ENCODE data around the gene TRMO.

The TRMO gene

GRCh38 chr9:97855899-97856298 lies 66.4 kb downstream of the TRMO start:
- Histone ChIP-seq H3K9ac (ENCODE audit: low read length) (no peak overlapping the region), H3K4me3 (ENCODE audit: low read length) (no peak overlapping the region), H4K20me1 (ENCODE audit: insufficient read depth, low read length) (no peaks in the 10 kb centered on the region), H3K4me2 (ENCODE audit: low read length) (no peak overlapping the region), H3K36me3 (replicated peaks; ENCODE audit: low read depth, low read length) (no peaks in the 10 kb centered on the region), H2AFZ (ENCODE audit: low read depth, low read length) (no peak overlapping the region), H3K4me1 (ENCODE audit: low read length) (no peaks in the 10 kb centered on the region), H3K79me2 (ENCODE audit: low read length) (no peaks in the 10 kb centered on the region), H3K27me3 (ENCODE audit: low read depth, low read length) (no peaks in the 10 kb centered on the region), H3K9me3 (ENCODE audit: insufficient read depth, low read length) (no peaks in the 10 kb centered on the region), H3K27ac (ENCODE audit: low read length) (no peak overlapping the region)
- TF ChIP-seq, protein P1, sequence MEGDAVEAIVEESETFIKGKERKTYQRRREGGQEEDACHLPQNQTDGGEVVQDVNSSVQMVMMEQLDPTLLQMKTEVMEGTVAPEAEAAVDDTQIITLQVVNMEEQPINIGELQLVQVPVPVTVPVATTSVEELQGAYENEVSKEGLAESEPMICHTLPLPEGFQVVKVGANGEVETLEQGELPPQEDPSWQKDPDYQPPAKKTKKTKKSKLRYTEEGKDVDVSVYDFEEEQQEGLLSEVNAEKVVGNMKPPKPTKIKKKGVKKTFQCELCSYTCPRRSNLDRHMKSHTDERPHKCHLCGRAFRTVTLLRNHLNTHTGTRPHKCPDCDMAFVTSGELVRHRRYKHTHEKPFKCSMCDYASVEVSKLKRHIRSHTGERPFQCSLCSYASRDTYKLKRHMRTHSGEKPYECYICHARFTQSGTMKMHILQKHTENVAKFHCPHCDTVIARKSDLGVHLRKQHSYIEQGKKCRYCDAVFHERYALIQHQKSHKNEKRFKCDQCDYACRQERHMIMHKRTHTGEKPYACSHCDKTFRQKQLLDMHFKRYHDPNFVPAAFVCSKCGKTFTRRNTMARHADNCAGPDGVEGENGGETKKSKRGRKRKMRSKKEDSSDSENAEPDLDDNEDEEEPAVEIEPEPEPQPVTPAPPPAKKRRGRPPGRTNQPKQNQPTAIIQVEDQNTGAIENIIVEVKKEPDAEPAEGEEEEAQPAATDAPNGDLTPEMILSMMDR (IDR thresholded peaks at IDR 0.05; ENCODE audit: low read depth, low read length), result no peak
- no peak for TF ChIP-seq EZH2phosphoT487 (IDR thresholded peaks at IDR 0.05; ENCODE audit: low read depth)

DNA sequence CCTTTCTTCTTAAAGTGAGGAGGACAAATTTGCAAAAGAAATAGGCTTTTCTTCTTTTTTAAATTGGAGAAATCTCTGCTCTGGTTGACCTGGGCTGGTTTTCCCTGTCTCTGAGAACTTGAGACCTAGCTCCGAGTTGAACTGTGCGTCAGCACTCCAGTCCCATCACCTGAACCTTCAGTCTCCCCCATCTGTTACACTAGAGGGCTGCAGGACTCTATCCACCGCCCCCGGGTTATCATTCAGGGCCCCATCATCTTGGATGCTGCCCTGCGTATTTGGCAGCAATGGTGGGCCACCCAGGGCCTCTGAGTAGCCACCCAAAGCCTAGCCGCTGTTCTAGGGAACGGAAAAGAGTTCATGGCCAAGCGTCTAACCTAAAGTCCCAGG lies 66.8 kb downstream of the TRMO start:
- H3K27me3 ChIP-seq (ENCODE audit: low read depth, low read length), result no peaks in the 10 kb centered on the region
- H3K27ac ChIP-seq (ENCODE audit: low read length), result no peak overlapping the region
- no peaks in the 10 kb centered on the region for H4K20me1 ChIP-seq (ENCODE audit: insufficient read depth, low read length)
- H3K4me3 ChIP-seq (ENCODE audit: low read length), result no peak overlapping the region
- no peaks in the 10 kb centered on the region for H3K79me2 ChIP-seq (ENCODE audit: low read length)
- no peaks in the 10 kb centered on the region for H3K36me3 ChIP-seq (replicated peaks; ENCODE audit: low read depth, low read length)
- H3K4me1 ChIP-seq (ENCODE audit: low read length), result no peaks in the 10 kb centered on the region
- no peak overlapping the region for H3K9ac ChIP-seq (ENCODE audit: low read length)
- H2AFZ ChIP-seq (ENCODE audit: low read depth, low read length), result no peak overlapping the region
- H3K4me2 ChIP-seq (ENCODE audit: low read length), result no peak overlapping the region
- H3K9me3 ChIP-seq (ENCODE audit: insufficient read depth, low read length), result no peaks in the 10 kb centered on the region
- TF ChIP-seq, protein P1 (IDR thresholded peaks at IDR 0.05; ENCODE audit: low read depth, low read length), result no peak
- TF ChIP-seq EZH2phosphoT487 (IDR thresholded peaks at IDR 0.05; ENCODE audit: low read depth), result no peak

DNA sequence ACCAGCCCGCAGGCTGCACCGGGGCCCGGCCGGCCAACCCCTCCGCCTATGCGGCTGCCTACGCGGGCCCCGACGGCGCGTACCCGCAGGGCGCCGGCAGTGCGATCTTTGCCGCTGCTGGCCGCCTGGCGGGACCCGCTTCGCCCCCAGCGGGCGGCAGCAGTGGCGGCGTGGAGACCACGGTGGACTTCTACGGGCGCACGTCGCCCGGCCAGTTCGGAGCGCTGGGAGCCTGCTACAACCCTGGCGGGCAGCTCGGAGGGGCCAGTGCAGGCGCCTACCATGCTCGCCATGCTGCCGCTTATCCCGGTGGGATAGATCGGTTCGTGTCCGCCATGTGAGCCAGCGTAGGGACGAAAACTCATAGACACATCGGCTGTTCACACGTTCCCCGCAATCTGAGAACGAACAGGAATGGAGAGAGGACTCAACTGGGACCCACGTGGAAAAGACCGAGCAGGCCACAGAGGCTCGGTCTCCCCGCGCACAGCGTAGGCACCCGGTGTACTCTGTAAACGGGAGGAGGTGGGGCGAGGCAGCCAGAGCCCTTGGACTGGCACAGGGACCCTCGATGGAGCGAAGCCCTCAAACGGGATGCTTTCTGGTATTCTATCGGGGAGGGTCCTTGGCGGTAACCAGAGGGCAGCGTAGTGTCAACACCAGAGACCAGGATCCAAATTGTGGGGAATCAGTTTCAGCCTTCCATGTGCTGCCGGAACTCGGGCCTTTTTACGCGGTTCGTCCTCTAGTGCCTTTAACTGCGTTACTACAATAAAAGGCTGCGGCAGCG lies 67.4 kb downstream of the TRMO start:
- H3K36me3 ChIP-seq (replicated peaks; ENCODE audit: low read depth, low read length), result no peaks in the 10 kb centered on the region
- no peaks in the 10 kb centered on the region for H3K9me3 ChIP-seq (ENCODE audit: insufficient read depth, low read length)
- no peaks in the 10 kb centered on the region for H4K20me1 ChIP-seq (ENCODE audit: insufficient read depth, low read length)
- no peak overlapping the region for H3K9ac ChIP-seq (ENCODE audit: low read length)
- no peak overlapping the region for H3K27ac ChIP-seq (ENCODE audit: low read length)
- H3K4me1 ChIP-seq (ENCODE audit: low read length), result no peaks in the 10 kb centered on the region
- no peak overlapping the region for H3K4me3 ChIP-seq (ENCODE audit: low read length)
- no peaks in the 10 kb centered on the region for H3K79me2 ChIP-seq (ENCODE audit: low read length)
- no peak overlapping the region for H3K4me2 ChIP-seq (ENCODE audit: low read length)
- TF ChIP-seq, protein P1 (IDR thresholded peaks at IDR 0.05; ENCODE audit: low read depth, low read length), result no peak
- TF ChIP-seq EZH2phosphoT487 (IDR thresholded peaks at IDR 0.05; ENCODE audit: low read depth), result no peak
- H2AFZ ChIP-seq (ENCODE audit: low read depth, low read length), result no peak overlapping the region
- H3K27me3 ChIP-seq (ENCODE audit: low read depth, low read length), result no peaks in the 10 kb centered on the region

All from OCI-LY3 (cell line).